Sigmoid colon (tissue), 7 donors: ENCODE results near the gene TGFBR1. TPM values are rescaled to one million over a fixed set of nuclear protein-coding genes. Genes with fewer than 3 reads are reported as not detected.

Experiments
- DNase-seq: peaks from one replicate; pipeline ENCODE4 v3.0.0-alpha.2; 2019
- H3K27ac ChIP-seq, 4 donors: fragments of 200-600 bp; sonication (generic); one replicate each; pipeline ENCODE4 v1.5.1; 2016 to 2019; ENCODE audit warnings: mild to moderate bottlenecking in 1 of 4
- H3K27me3 ChIP-seq, 3 donors: fragments of 200-600 bp; sonication (generic); one replicate each; pipeline ENCODE4 v1.5.1; 2019; ENCODE audit warnings: mild to moderate bottlenecking in 1 of 3
- H3K36me3 ChIP-seq, 4 donors: fragments of 200-600 bp; sonication (generic); one replicate each; pipeline ENCODE4 v1.5.1; 2016 to 2019
- H3K4me1 ChIP-seq, 4 donors: fragments of 200-600 bp; sonication (generic); one replicate each; pipeline ENCODE4 v1.5.1; 2017 to 2019
- H3K4me3 ChIP-seq, 4 donors: fragments of 200-600 bp; sonication (generic); one replicate each; pipeline ENCODE4 v1.5.1; 2017 to 2019; ENCODE audit warnings: mild to moderate bottlenecking in 2 of 4, moderate library complexity in 1 of 4
- H3K9me3 ChIP-seq, 4 donors: fragments of 200-600 bp in 3 of 4; sonication (generic) in 3 of 4; one replicate each; pipeline versions ENCODE4 v1.5.1 to v1.6.1; 2013 to 2019
- CTCF ChIP-seq, 4 experiments: fragments of 450-650 bp in 3 of 4; fragments of 200-600 bp in 1 of 4; IDR thresholded peaks; one replicate each; pipeline ENCODE4 v1.5.1; 2016 to 2019; ENCODE audit warnings: antibody characterized with exemption in 4 of 4, mild to moderate bottlenecking in 3 of 4, moderate library complexity in 2 of 4
- EP300 ChIP-seq, 4 donors: sonication (generic); formaldehyde crosslinking; IDR thresholded peaks; one replicate each; pipeline ENCODE4 v1.6.1; 2017; ENCODE audit warnings: antibody characterized with exemption in 4 of 4
- POLR2A ChIP-seq, 2 donors: fragments of 450-650 bp; IDR thresholded peaks; one replicate each; pipeline ENCODE4 v1.6.1; 2016; ENCODE audit warnings: antibody characterized with exemption in 2 of 2, mild to moderate bottlenecking in 2 of 2, moderate library complexity in 2 of 2
- POLR2AphosphoS5 ChIP-seq, 4 donors: sonication (generic); formaldehyde crosslinking; IDR thresholded peaks; one replicate each; pipeline ENCODE4 v1.6.1; 2017; ENCODE audit warnings: antibody characterized with exemption in 4 of 4
- WGBS, 2 donors: extraction: QIAGEN DNeasy Blood & Tissue Kit; methylation state at CpG; one replicate each; pipeline ENCODE4 v1.1.7; 2013; 5-methylcytosine and 5-hydroxymethylcytosine counted together
- intact Hi-C: fragments of 100-400 bp; cut with DNase I; formaldehyde crosslinking; loops from one replicate; pipeline ENCODE4 v1.15.1; 2023
- polyA plus RNA-seq, 3 donors: library from polyadenylated mRNA; stranded (reverse); fragments of 200-250 nt; gene quantifications; one replicate each; pipeline ENCODE4 v1.2.3, GENCODE V29; 2013
- total RNA-seq, 4 donors: library from RNA; depleted of rRNA; stranded (reverse); fragments of >200 nt; gene quantifications; one replicate each; pipeline ENCODE4 v1.1.0, GENCODE V29; 2016
- donor health status: healthy with polysubstance abuse.
- donor health status: Bipolar disorder and iron deficiency.
- donor health status: healthy.

Gene TGFBR1
- total and polyA plus RNA-seq, 7 donors: 3.9 to 84.3 (median 48.4) TPM

GRCh38 chr9:99144966-99145365 is 40.1 kb downstream of the TGFBR1 start:
- intact Hi-C loops: loop anchor here (5.0 kb wide), 2 partner anchors 43 to 343 kb away; no protein-coding TSS in a partner anchor
- DNase-seq: no peak
- H3K36me3 ChIP-seq: peaks cover 20 to 77% (median 45%) of the 10 kb centered on the region in 4 donors
- no peaks in the 10 kb centered on the region for H3K9me3 ChIP-seq
- 79 to 81% methylated on average over 4 of the region's 4 CpGs for WGBS, 2 donors
- no peak overlapping the region for H3K27ac ChIP-seq
- TF ChIP-seq POLR2A (IDR thresholded peaks at IDR 0.05): no peak
- TF ChIP-seq EP300 (IDR thresholded peaks at IDR 0.05): no peak
- TF ChIP-seq POLR2AphosphoS5 (IDR thresholded peaks at IDR 0.05): no peak
- TF ChIP-seq CTCF (IDR thresholded peaks at IDR 0.05): no peak
- H3K27me3 ChIP-seq: no peaks in the 10 kb centered on the region
- H3K4me3 ChIP-seq: no peak overlapping the region
- peaks cover 0 to 26% (median 22%) of the 10 kb centered on the region in 4 donors for H3K4me1 ChIP-seq

- no peaks in the 10 kb centered on the region for H3K27me3 ChIP-seq
- TF ChIP-seq POLR2AphosphoS5 (IDR thresholded peaks at IDR 0.05): no peak
- TF ChIP-seq POLR2A (IDR thresholded peaks at IDR 0.05): no peak
- TF ChIP-seq EP300 (IDR thresholded peaks at IDR 0.05): no peak
- no peak for TF ChIP-seq CTCF (IDR thresholded peaks at IDR 0.05)
- WGBS, 2 donors: 90 to 94% methylated on average over 4 of the region's 4 CpGs
- H3K4me3 ChIP-seq: no peak overlapping the region
- peaks cover 20 to 87% (median 46%) of the 10 kb centered on the region in 4 donors for H3K36me3 ChIP-seq
- H3K9me3 ChIP-seq: no peaks in the 10 kb centered on the region
- no peak overlapping the region for H3K27ac ChIP-seq
- no peak for DNase-seq
- H3K4me1 ChIP-seq: peaks cover 0 to 9% (median 7%) of the 10 kb centered on the region in 4 donors
- intact Hi-C loops: no loop called here
Observed at GRCh38 chr9:99146574-99146973, 41.7 kb downstream of the TGFBR1 start.

- no peaks in the 10 kb centered on the region for H3K27me3 ChIP-seq
- peaks cover 20 to 93% (median 48%) of the 10 kb centered on the region in 4 donors for H3K36me3 ChIP-seq
- H3K4me3 ChIP-seq: no peak overlapping the region
- TF ChIP-seq POLR2A (IDR thresholded peaks at IDR 0.05) (no peak), EP300 (IDR thresholded peaks at IDR 0.05) (no peak), CTCF (IDR thresholded peaks at IDR 0.05) (no peak), POLR2AphosphoS5 (IDR thresholded peaks at IDR 0.05) (no peak)
- peaks cover 0 to 4% (median 2%) of the 10 kb centered on the region in 4 donors for H3K4me1 ChIP-seq
- H3K27ac ChIP-seq: no peak overlapping the region
- DNase-seq: no peak
- intact Hi-C loops: no loop called here
- no peaks in the 10 kb centered on the region for H3K9me3 ChIP-seq
Observed at GRCh38 chr9:99147177-99147576, 42.3 kb downstream of the TGFBR1 start.

GRCh38 chr9:99150451-99151171 is 45.7 kb downstream of the TGFBR1 start:
- H3K4me3 ChIP-seq: no peak overlapping the region
- H3K27me3 ChIP-seq: no peaks in the 10 kb centered on the region
- H3K27ac ChIP-seq: no peak overlapping the region
- H3K9me3 ChIP-seq: no peaks in the 10 kb centered on the region
- intact Hi-C loops: no loop called here
- no peaks in the 10 kb centered on the region for H3K4me1 ChIP-seq
- TF ChIP-seq POLR2AphosphoS5 (IDR thresholded peaks at IDR 0.05) (no peak), CTCF (IDR thresholded peaks at IDR 0.05) (no peak)
- no peak for DNase-seq
- peaks cover 15 to 74% (median 35%) of the 10 kb centered on the region in 4 donors for H3K36me3 ChIP-seq
- WGBS, 2 donors: 68 to 87% methylated on average over 8 of the region's 8 CpGs
